GM03348 (cell line): ENCODE measurements around the gene WNT2B.

ENCODE experiments used
- DNase-seq: peaks from one replicate; pipeline ENCODE4 v3.0.0; 2012; ENCODE audit warnings: low spot score

Gene WNT2B

DNA sequence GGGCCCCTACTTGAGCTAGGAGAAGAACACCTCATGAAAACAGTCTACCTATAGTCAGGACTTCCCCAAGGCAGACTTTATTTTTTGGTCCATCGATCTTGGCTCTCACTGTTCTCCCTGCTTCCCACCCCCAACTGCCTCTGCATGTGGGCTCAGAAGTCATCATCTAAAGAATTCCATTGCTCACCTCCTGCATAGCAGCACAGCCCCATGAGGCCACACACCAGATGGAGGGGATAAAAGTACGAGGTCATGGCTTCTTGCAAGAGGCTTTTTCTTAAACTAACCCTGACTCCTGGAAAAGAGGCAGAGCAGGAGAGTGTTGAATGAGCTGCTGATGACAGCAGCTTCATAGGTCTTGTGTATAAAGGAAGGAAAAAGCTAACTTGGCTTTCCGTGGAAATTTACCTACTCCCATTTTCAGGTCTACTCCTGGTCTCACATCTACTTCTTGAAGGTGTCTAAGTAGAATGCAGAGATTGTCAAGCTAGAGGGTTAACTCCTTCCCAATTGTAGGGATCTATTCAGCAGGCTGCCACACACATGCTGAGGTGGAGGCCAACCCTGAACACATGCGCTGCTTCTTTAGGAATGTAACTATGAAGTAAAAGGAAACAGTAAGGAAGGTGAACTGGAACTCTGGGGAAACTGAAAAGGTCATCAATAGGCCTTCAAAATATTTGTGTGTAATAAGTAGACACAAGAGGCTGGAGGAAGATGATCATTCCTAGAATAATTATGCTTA, 18.7 kb downstream of the WNT2B start:
- peak; percentile 43 for DNase-seq

DNA sequence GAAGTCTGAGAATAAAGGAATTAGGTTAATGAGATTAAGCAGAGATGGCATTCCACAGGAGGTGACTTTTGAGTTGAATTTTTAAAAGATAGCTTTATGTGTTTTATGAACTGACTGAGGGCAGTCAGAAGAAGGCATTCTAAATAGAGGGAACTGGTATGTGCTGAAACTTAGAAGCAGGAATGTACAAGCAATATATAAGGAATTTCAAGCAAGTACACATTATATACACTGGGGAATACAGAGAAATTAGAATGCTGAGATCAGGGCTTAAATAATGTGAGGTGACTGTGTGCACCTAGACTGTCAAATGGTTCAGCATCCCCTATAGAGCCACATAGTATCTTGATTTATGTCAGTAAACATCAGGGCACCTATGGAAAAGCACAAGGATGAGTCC, 19.3 kb downstream of the WNT2B start:
- DNase-seq: no peak

DNA sequence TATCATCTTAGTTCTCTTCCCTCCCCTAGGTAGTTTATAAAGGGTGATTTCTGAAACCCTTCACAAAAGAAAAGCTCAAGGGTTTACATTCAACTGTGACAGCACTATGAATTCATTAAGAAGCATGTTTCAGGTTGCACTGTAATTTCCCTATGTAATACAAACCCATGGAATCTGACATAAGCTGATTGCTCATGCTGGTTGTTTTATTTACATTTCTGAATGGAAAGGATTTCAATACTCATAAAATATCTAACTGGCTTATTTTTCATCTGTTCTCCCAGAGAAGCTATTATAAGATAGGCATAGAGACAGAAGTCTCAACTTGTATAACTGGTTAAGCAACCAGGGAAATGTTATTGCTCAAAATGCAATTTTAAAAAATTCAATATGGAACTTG, 20.5 kb downstream of the WNT2B start:
- DNase-seq: no peak

- DNase-seq: no peak
Measured at GRCh38 chr1:112530832-112531231, 22.1 kb downstream of the WNT2B start.

GRCh38 chr1:112532064-112532463, 23.3 kb downstream of the WNT2B start:
- DNase-seq: no peak

GRCh38 chr1:112533029-112533428, 24.3 kb downstream of the WNT2B start:
- no peak for DNase-seq

DNA sequence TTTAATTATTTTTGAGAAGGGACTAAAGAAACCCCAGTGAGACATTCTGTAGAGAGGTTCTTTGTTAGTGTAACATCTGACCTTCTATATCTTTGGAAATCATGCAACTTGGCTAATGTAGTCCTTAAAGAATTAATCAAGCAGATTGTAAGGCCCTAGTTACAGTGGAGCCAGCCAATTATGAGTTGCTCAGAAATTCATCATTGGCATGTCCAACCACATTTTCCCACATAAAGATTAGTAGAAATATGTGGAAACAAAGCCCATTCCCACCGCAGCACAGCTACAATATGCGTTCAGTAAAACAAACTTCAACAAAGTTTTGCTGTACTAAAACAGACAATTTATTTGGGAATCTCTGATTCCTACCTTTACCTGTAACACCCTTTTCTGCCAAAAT, 27.8 kb downstream of the WNT2B start:
- DNase-seq: peak; percentile 61

- DNase-seq: no peak
Measured at GRCh38 chr1:112537456-112537855, 28.7 kb downstream of the WNT2B start.

DNA sequence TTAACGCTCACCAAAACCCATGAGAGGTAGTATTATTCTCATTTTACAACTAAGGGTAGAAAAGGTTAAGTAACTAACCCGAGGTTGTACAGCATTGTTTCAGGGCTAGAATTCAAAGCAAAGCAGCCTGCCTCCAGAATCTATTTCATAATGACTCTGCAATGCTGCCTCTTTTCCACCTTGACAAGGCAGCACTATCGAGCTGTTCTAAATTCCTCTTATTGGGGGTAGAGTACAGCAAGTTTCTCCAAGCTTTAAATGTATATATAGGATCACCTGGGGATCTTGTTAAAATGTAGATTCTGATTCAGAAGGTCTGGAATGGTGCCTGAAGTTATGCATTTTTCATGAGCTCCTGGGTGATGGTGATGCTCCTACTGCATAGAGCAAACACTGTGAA, 30.1 kb downstream of the WNT2B start:
- no peak for DNase-seq

GRCh38 chr1:112540226-112540794, 31.5 kb downstream of the WNT2B start:
- DNase-seq: peak; percentile 52

- DNase-seq: no peak
Measured at GRCh38 chr1:112541299-112541698, 32.5 kb downstream of the WNT2B start.

GRCh38 chr1:112542206-112542973, 33.6 kb downstream of the WNT2B start:
- DNase-seq: no peak

GRCh38 chr1:112544011-112544688, 35.4 kb downstream of the WNT2B start:
- DNase-seq: peak; percentile 73

GRCh38 chr1:112544751-112545150, 36.0 kb downstream of the WNT2B start:
- DNase-seq: peak; percentile 40

- DNase-seq: no peak
Measured at GRCh38 chr1:112546076-112546475, 37.3 kb downstream of the WNT2B start.

DNA sequence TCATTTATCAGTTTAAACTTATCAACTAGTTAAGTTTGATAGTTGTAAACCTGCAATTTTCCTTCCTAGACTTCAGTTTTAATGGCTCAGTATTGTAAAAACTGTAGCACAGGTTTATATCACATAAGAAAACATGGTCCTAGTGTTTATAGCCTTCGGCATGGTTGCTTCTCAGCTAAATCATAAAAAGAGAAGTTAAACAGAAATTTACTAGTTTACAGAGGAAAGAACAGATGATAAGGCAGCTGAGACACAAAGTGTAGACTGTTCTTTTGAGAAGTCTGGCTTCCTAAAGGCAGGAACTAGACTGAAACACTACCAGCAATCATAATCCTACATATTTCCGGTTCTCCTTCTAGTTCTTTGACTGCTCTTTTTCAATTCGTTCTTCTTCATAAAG, 39.8 kb downstream of the WNT2B start:
- DNase-seq: no peak

GRCh38 chr1:112549590-112549989, 40.8 kb downstream of the WNT2B start:
- DNase-seq: no peak

DNA sequence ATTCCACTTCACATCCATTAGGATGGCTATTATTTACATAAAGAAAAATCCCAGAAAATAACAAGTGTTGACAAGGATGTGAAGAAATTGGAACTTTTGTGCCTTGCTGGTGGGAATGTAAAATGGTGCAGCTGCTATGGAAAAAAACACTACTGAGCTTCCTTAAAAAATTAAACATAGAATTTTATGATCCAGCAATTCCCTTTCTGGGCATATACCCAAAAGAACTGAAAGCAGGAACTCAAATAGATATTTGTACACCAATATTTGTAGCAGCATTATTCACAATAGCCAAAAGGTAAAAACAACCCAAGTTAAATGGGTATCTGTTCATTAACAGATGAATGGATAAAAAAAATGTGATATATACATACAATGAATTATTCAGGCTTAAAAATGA, 45.6 kb downstream of the WNT2B start:
- no peak for DNase-seq

GRCh38 chr1:112557385-112557784, 48.6 kb downstream of the WNT2B start:
- no peak for DNase-seq

DNA sequence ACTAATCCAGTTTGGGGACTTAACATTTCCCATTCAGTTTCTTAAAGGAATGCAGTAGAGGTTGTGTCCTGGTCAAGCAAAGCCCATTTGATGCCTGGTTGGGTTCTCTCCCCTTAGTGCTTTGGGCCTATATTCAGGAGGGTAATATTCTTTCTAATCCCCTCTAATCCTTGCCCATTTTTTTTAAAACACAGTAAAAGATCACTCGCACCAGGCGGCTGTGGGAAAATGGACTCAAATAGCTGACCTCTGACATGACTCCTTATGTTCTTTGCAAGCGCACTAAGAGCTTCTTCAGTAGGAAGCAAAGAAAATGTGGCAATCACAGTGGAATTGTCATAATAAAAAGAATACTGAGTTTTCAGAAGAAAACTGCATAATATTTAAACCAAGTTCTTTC, 49.9 kb downstream of the WNT2B start:
- no peak for DNase-seq

DNA sequence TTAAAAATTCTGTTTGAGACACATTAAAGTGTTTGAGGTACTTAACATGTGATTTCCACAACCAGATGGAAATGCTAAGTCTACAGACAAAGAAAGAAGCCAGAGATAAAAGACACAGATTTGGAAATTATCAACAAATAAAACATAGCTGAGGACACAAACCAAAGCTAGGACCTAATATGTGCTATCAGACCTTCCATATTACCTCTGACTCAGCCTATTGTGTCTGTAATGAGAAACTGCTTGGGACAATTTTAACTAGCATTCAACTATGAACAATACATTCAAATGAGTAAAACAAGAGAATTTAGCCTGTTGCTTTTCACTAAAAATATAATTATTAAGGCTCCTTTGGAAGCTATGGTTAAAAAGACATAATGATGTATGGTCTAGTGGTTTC, 54.6 kb downstream of the WNT2B start:
- DNase-seq: no peak

GRCh38 chr1:112564081-112564480, 55.3 kb downstream of the WNT2B start:
- DNase-seq: no peak

DNA sequence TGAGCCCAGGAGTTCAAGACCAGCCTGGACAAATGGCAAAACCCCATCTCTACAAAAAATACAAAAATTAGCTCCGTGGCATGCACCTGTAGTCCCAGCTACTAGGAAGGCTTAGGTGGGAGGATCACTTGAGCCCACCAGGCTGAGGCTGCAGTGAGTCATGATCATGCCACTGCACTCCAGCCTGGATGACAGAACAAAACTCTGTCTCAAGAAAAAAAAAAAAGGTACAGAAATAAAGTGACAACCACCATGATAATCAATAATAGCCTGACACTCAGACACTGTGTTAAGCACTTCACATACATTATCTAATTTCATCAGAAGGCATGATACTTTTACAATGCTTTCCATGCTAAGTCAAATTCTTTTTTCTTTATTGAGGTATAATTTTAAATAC, 57.0 kb downstream of the WNT2B start:
- DNase-seq: no peak
